ENCODE data around the gene MRPL20.
A peak's percentile ranks its signal among the peaks of the same experiment; 100 is the strongest.
"Not testable (repeated sequence)": the region's sequence is repeated elsewhere in the genome, so short reads cannot be mapped to it uniquely, and the experiment has no call there.

MRPL20 gene

DNA sequence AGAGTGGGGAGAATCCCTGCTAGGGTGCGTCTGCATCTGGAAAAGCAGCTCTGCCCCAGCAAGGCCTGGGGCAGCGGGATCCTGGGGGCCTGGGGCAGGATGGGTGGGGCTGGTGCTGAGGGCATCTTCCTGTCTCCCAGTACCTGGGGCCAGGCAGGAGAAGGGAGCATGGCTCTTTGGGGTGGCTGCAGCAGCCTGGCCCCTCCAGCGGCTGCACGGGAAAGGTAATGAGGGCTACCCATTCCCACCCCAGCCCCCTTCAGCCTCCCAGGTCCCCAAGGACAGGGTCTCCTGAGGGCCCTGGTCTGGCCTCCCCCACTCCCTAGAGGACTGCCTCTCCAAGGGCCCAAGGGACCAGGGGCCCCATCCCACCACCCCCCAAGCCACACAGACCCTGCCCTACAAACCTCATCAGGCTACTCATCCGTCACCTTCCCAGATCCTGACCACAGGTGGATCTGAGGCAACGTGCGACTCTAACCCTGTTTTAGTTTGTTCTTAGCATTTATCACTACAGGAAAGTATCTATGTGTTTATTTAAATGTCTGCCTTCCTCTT lies 14.9 kb upstream of the MRPL20 start:
- TF ChIP-seq, protein P1, sequence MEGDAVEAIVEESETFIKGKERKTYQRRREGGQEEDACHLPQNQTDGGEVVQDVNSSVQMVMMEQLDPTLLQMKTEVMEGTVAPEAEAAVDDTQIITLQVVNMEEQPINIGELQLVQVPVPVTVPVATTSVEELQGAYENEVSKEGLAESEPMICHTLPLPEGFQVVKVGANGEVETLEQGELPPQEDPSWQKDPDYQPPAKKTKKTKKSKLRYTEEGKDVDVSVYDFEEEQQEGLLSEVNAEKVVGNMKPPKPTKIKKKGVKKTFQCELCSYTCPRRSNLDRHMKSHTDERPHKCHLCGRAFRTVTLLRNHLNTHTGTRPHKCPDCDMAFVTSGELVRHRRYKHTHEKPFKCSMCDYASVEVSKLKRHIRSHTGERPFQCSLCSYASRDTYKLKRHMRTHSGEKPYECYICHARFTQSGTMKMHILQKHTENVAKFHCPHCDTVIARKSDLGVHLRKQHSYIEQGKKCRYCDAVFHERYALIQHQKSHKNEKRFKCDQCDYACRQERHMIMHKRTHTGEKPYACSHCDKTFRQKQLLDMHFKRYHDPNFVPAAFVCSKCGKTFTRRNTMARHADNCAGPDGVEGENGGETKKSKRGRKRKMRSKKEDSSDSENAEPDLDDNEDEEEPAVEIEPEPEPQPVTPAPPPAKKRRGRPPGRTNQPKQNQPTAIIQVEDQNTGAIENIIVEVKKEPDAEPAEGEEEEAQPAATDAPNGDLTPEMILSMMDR (IDR thresholded peaks at IDR 0.05; ENCODE audit: insufficient read depth, low read depth, low read length, missing control alignments) = no peak
- no peak for DNase-seq (ENCODE audit: low read depth)
- H3K4me3 ChIP-seq (ENCODE audit: low read length) = no peak overlapping the region

DNA sequence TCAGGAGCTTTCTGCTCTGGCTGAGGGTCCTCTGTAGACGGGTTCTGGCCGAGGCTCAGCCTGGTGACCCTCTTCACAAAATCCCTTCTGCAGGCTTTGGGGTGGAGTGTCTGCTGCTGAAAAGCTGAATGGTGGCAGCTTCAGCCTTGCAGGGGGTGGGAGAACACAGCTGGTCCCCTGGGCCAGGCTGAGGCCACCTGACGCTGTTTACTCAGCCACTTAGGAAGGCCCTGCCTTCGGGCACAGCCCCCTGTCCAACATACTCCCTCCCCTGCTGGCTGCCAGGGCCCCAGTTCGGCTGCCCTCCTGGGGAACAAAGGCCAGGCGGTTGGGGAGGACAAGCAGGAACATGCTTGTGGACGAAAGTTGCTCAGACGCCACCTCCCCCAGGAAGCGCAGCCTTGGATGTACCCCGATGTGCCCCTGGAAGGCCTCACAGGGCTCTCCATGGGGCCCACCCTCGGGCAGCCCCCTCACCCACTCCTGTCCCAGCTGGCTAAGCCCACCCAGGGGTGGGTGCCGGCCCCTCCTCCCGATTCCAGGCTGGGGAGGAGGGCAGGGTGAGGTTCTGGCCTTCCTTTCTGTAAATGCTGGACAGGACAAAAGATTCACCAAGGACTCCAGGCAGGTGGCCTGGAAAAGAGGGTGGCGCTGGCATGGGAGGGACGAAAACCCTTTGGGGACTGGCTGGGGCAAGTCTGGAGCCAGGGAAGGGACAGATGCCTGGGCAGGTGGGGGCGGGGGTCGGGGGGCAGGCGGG lies 14.2 kb upstream of the MRPL20 start, which contains the start of gene ANKRD65:
ANKRD65 (minus strand) TSS at position 130 of the 760 bp plus-strand sequence. CDS start 271 bp downstream, outside the sequence.
- TF ChIP-seq, protein P1 (IDR thresholded peaks at IDR 0.05; ENCODE audit: insufficient read depth, low read depth, low read length, missing control alignments) = no peak
- DNase-seq (ENCODE audit: low read depth) = peak; percentile 72
- H3K4me3 ChIP-seq (ENCODE audit: low read length) = peak within 1 kb of the TSS; percentile 45

DNA sequence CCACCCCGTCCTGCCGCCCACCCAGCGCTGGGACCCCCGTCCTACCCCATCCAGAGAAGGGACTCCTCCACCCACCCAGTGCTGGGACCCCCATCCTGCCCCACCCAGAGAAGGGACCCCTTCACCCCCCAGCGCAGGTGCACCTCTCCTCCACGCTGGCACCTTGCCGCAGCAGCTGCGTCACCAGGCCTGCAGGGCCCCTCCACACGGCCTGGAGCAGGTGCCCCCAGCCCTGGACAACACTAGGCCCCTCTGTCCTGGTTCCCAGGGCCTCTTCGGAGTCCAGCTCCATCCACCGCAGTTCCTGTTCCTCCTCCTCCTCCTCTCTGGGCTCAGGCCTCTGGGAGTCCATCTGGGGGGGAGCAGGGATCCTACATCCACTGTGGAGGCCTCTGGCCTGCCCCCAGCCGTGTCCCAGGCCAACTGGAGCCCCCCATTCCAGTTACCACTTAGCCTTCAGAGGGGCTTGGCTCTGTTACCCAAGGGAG lies 13.6 kb upstream of the MRPL20 start:
- no peak for DNase-seq (ENCODE audit: low read depth)
- H3K4me3 ChIP-seq (ENCODE audit: low read length) = peak overlapping the region; percentile 45
- TF ChIP-seq, protein P1 (IDR thresholded peaks at IDR 0.05; ENCODE audit: insufficient read depth, low read depth, low read length, missing control alignments) = no peak

DNA sequence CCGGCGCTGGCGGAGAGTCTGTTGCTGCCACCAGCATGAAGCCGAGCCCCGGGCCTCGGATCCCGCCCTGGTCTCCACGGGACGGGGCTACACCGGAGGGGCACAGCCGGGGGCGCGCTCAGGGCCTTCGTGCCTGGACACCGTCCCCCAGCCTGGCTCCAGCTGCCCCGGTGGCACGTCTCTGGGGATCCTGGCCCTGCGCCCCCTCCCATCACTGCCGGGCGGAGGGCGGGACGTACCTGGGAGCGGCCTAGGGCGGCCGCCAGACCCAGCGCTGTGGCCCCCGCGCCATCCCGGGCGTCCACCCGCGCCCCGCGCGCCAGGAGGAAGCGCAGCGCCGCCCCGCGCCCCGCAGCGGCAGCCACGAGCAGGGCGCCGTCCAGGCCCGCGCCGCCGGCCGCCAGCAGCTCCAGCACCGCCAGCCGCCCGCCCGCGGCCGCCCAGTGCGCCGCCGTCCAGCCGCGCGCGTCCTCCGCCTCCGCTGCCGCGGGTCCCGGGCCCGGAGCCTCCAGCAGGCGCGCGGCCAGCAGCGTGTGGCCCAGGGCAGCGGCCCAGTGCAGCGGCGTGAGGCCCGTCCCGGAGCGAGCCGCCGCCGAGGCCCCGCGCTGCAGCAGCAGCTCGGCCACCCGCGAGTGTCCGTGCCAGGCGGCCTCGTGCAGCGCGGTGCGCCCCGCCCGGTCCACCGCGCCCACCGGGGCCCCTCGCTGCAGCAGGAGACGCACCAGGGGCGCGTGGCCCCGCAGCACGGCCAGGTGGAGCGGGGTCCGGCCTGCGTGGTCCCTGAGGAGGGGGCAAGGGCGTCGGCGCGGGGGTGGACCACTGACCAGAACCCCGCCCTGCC lies 12.9 kb upstream of the MRPL20 start:
- peak overlapping the region; percentile 45 for H3K4me3 ChIP-seq (ENCODE audit: low read length)
- no peak for DNase-seq (ENCODE audit: low read depth)
- TF ChIP-seq, protein P1 (IDR thresholded peaks at IDR 0.05; ENCODE audit: insufficient read depth, low read depth, low read length, missing control alignments) = no peak

DNA sequence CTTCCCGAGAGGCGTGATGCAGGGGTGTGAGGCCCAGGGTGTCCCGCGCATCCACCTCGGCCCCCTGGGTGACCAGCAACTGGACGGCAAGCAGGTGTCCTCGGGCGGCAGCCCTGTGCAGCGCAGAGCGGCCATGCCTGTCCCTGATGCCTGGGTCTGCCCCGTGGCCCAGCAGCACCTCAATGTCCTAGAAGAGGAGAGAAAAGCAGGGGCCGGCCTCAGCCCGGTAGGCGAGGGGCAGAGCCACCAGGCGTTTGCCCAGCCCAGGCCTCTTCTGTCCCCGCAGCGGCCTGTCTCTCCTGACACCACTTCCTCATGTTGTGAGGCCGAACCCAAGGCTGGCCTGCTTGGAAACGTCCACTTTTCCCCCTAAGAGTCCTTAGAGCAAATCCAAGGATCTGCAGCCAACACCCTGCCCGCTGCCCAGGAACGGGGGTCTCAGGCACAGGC lies 12.3 kb upstream of the MRPL20 start:
- TF ChIP-seq, protein P1 (IDR thresholded peaks at IDR 0.05; ENCODE audit: insufficient read depth, low read depth, low read length, missing control alignments) = no peak
- peak overlapping the region; percentile 39 for H3K4me3 ChIP-seq (ENCODE audit: low read length)
- DNase-seq (ENCODE audit: low read depth) = no peak

DNA sequence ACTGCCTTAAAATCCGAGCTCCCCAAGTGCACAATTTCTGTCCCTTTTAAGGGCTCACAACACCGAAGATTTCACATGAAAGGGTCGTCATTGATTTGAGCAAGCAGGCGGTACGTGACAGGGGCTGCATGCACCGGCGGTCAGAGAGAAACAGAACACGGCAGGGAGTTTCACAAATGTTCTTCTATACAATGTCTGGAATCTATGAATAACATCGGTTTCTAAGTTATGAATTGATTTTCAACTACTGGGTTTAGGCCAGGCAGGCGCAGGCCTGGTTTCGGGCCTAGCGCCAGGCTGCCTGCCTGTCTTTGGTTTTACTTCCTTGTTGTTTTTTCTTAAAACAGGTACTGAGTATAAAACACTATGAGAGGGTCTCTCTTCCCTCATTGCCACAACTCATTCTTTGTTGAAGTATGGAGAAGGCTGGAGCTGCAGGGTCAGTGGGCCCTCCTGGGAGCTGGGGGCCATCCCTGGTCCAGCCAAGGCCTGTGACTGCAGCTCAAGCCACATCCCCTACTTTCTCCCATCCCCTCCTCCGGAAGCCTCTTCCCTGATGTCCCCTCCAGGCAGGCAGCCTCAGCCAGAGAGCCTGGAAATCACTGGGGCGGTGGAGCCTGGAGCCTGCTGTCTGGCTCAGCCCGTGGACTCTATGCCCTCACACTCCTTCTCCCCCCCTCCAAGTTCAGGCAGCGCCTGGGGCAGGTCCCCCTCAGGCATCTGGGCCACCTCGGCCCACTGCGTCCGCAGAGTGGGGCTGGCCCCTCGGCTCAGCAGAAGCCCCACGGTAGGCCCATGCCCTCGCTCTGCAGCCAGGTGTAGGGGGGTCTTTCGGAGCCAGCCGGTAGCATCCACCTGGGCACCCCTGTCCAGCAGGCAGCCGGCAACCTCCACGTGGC lies 11.6 kb upstream of the MRPL20 start:
- TF ChIP-seq, protein P1 (IDR thresholded peaks at IDR 0.05; ENCODE audit: insufficient read depth, low read depth, low read length, missing control alignments) = no peak
- DNase-seq (ENCODE audit: low read depth) = no peak
- H3K4me3 ChIP-seq (ENCODE audit: low read length) = no peak overlapping the region

DNA sequence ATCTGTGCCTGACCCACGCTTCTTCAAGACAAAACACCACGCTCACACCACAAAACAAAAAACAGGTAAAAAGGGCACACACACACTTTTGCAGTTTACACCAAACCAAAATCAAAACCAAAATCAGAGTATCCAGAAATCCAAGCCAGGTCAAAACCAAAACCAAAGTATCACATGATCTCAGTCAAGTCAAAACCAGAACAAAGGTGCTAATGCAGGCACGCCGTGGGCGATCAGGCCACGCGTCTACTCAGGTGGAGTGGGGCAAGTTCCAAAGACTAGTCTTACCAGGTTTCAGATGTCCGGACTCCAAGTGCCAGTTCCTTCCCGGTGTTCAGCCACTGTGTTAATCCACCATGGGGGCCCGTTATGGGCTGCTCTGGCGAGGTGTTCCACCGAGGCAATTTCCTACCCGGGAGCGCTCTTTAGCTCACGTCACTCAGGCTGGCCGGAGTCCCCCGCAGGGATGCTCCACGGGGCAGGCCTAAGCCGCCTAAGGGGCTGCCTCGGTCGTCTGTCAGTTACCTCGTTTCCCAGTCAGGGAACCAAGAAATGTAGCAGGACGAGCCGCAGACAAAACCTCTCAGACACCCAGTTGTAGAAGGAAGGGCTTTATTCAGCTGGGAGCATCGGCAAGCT lies 10.9 kb upstream of the MRPL20 start:
- not testable (repeated sequence) for DNase-seq (ENCODE audit: low read depth)

DNA sequence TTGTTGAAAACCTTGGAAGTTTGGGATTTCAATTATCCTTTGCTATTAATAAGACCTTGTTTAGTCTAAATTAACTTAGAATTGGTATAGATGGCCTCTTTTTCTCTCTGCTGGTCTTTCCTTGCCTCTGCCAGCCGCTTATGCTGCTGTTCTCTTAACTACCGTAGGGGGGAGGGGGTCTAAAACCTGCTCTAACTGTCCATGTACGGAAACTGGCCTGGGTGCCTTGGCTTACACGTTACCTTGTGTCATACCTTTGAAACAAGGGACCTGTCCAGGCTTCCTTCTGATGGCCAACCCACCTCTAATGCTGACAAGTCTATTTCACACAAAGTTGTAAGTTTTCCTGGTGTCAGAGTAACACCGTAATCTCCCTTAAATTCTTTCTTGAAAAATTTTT lies 10.3 kb upstream of the MRPL20 start:
- H3K4me3 ChIP-seq (ENCODE audit: low read length) = not testable (repeated sequence)
- peak; percentile 55 for DNase-seq (ENCODE audit: low read depth)

More for the DNA sequence above, 10.9 kb upstream of the MRPL20 start:
- H3K4me3 ChIP-seq (ENCODE audit: low read length) = not testable (repeated sequence)
